ENCODE measurements around the gene UQCRC2. TPM values are rescaled to one million over a fixed set of nuclear protein-coding genes. Genes with fewer than 3 reads are reported as not detected.

UQCRC2 gene
- total and polyA plus RNA-seq, 2 donors (not counting 1 experiment from before 2014, with no cell fraction given) = 84.3 to 150 TPM

GRCh38 chr16:21946889-21947635 lies 6.1 kb upstream of the UQCRC2 start:
- no peak overlapping the region for H3K27ac ChIP-seq (ENCODE audit: low read length in 2 of 2)
- no peak for DNase-seq
- no peak overlapping the region for H3K4me2 ChIP-seq (replicated peaks; ENCODE audit: low read depth, low read length, poor library complexity, severe bottlenecking)
- POLR2A ChIA-PET = no interaction called here
- H3K79me2 ChIP-seq (ENCODE audit: control insufficient read depth, insufficient read depth, low read length) = peaks cover 66% of the 10 kb centered on the region
- intact Hi-C loops (cut with micrococcal nuclease) = no loop called here
- Mint-ChIP-seq H3K4me1 (peaks cover 32% of the 10 kb centered on the region), H3K27me3 (no peaks in the 10 kb centered on the region), H3K4me3 (no peak overlapping the region), H3K27ac (no peak overlapping the region), H3K9me3 (ENCODE audit: insufficient read depth) (no peaks in the 10 kb centered on the region)
- no peaks in the 10 kb centered on the region for H3K36me3 ChIP-seq (replicated peaks in 1 of 2; ENCODE audit: control extremely low read depth in 1 of 2, control insufficient read depth in 1 of 2, extremely low read depth in 1 of 2, insufficient read depth in 2 of 2, low read length in 1 of 2)
- no peaks in the 10 kb centered on the region for H3K9me3 ChIP-seq (ENCODE audit: control extremely low read depth in 1 of 3, control insufficient read depth in 2 of 3, insufficient read depth in 1 of 3, low read length in 2 of 3)
- H3K4me3 ChIP-seq (ENCODE audit: control extremely low read depth in 1 of 5, extremely low read depth in 1 of 5, insufficient read depth in 1 of 5, low read depth in 2 of 5, low read length in 4 of 5) = no peak overlapping the region
- TF ChIP-seq, protein P1, sequence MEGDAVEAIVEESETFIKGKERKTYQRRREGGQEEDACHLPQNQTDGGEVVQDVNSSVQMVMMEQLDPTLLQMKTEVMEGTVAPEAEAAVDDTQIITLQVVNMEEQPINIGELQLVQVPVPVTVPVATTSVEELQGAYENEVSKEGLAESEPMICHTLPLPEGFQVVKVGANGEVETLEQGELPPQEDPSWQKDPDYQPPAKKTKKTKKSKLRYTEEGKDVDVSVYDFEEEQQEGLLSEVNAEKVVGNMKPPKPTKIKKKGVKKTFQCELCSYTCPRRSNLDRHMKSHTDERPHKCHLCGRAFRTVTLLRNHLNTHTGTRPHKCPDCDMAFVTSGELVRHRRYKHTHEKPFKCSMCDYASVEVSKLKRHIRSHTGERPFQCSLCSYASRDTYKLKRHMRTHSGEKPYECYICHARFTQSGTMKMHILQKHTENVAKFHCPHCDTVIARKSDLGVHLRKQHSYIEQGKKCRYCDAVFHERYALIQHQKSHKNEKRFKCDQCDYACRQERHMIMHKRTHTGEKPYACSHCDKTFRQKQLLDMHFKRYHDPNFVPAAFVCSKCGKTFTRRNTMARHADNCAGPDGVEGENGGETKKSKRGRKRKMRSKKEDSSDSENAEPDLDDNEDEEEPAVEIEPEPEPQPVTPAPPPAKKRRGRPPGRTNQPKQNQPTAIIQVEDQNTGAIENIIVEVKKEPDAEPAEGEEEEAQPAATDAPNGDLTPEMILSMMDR (IDR thresholded peaks at IDR 0.05) = no peak
- no peak for TF ChIP-seq EZH2 (IDR thresholded peaks at IDR 0.05; ENCODE audit: borderline replicate concordance, insufficient read depth, low read depth, low read length, poor library complexity, severe bottlenecking)
- ATAC-seq (ENCODE audit: low read depth) = no peak
- H3K27me3 ChIP-seq (replicated peaks in 1 of 4; ENCODE audit: control extremely low read depth in 1 of 4, control insufficient read depth in 3 of 4, insufficient read depth in 4 of 4, low read length in 3 of 4) = no peaks in the 10 kb centered on the region
- H4K20me1 ChIP-seq (ENCODE audit: control insufficient read depth, insufficient read depth, low read length, poor library complexity, severe bottlenecking) = peaks cover 13% of the 10 kb centered on the region
- H2AFZ ChIP-seq (ENCODE audit: insufficient read depth, low read depth, low read length, poor library complexity, severe bottlenecking) = no peak overlapping the region
- CTCF ChIA-PET = interaction anchor here (0.6 kb wide), 2 partner anchors 131 to 1299 kb away, joined by 3 read pairs; no protein-coding TSS in a partner anchor
- peaks cover 25 to 28% of the 10 kb centered on the region in 2 donors for H3K4me1 ChIP-seq (ENCODE audit: control insufficient read depth in 2 of 2, insufficient read depth in 2 of 2, low read length in 2 of 2)
- 87% methylated on average over 8 of the region's 9 CpGs for WGBS (ENCODE audit: insufficient coverage)
- H3K9ac ChIP-seq (ENCODE audit: low read length) = no peak overlapping the region

DNA sequence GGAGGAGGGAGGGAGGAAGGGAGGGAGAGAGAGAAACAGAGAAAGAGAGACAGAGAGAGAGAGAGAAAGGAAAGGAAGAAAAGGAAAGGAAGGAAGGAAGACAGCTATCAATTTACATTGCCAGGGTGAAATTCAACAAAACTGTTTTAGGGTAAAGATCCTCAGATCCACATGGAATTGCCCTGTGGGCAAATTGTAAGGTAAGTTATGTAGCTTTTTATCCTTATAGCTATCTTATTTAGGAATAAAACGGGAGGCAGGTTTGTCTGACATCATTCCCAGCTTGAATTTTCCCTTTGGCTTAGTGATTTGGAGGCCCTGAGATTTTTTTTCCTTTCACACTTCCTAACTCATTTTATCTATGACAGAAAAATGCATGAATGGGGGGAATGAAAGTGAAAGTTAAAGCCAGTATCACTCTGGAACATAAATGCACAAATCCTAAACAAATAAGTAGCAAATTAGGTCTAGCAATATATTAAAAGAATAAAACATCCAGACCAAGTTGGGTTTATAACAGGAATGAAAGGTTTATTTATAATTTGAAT lies 3.4 kb upstream of the UQCRC2 start:
- Histone ChIP-seq H3K4me3 (ENCODE audit: control extremely low read depth in 1 of 5, extremely low read depth in 1 of 5, insufficient read depth in 1 of 5, low read depth in 2 of 5, low read length in 4 of 5) (no peak overlapping the region), H3K27me3 (replicated peaks in 1 of 4; ENCODE audit: control extremely low read depth in 1 of 4, control insufficient read depth in 3 of 4, insufficient read depth in 4 of 4, low read length in 3 of 4) (no peaks in the 10 kb centered on the region), H3K27ac (ENCODE audit: low read length in 2 of 2) (peak overlapping the region in 1 of 2 donors; percentile 55), H3K9ac (ENCODE audit: low read length) (no peak overlapping the region), H4K20me1 (ENCODE audit: control insufficient read depth, insufficient read depth, low read length, poor library complexity, severe bottlenecking) (peaks cover 15% of the 10 kb centered on the region), H3K4me1 (ENCODE audit: control insufficient read depth in 2 of 2, insufficient read depth in 2 of 2, low read length in 2 of 2) (peaks cover 34 to 44% of the 10 kb centered on the region in 2 donors), H3K79me2 (ENCODE audit: control insufficient read depth, insufficient read depth, low read length) (peaks cover 89% of the 10 kb centered on the region), H3K36me3 (replicated peaks in 1 of 2; ENCODE audit: control extremely low read depth in 1 of 2, control insufficient read depth in 1 of 2, extremely low read depth in 1 of 2, insufficient read depth in 2 of 2, low read length in 1 of 2) (no peaks in the 10 kb centered on the region), H3K9me3 (ENCODE audit: control extremely low read depth in 1 of 3, control insufficient read depth in 2 of 3, insufficient read depth in 1 of 3, low read length in 2 of 3) (no peaks in the 10 kb centered on the region), H3K4me2 (replicated peaks; ENCODE audit: low read depth, low read length, poor library complexity, severe bottlenecking) (no peak overlapping the region), H2AFZ (ENCODE audit: insufficient read depth, low read depth, low read length, poor library complexity, severe bottlenecking) (no peak overlapping the region)
- H3K9me3 Mint-ChIP-seq (ENCODE audit: insufficient read depth) = no peaks in the 10 kb centered on the region
- no CpG with 5 or more reads among the region's 1 CpG for WGBS (ENCODE audit: insufficient coverage)
- peak overlapping the region; percentile 20 for H3K27ac Mint-ChIP-seq
- ChIA-PET POLR2A (no interaction called here), CTCF (interaction anchor here (0.6 to 1.2 kb wide), 3 partner anchors 15 to 374 kb away, joined by 3 to 6 read pairs (median 3); no protein-coding TSS in a partner anchor)
- no peaks in the 10 kb centered on the region for H3K27me3 Mint-ChIP-seq
- peaks cover 50% of the 10 kb centered on the region for H3K4me1 Mint-ChIP-seq
- intact Hi-C loops (cut with micrococcal nuclease) = loop anchor here (5.0 kb wide), 3 partner anchors 302 to 1648 kb away; partner anchors contain the start of genes LDAF1 and NDUFAB1
- no peak for DNase-seq
- no peak overlapping the region for H3K4me3 Mint-ChIP-seq
- TF ChIP-seq EZH2 (IDR thresholded peaks at IDR 0.05; ENCODE audit: borderline replicate concordance, insufficient read depth, low read depth, low read length, poor library complexity, severe bottlenecking) = no peak
- TF ChIP-seq, protein P1 (IDR thresholded peaks at IDR 0.05) = no peak
- ATAC-seq (ENCODE audit: low read depth) = no peak
